Erythroblast (primary cell): ENCODE results near the gene CELF5.

Experiments
- GATA1 ChIP-seq: IDR thresholded peaks from 2 replicates; pipeline ENCODE4 v1.6.1; 2011; ENCODE audit warnings: low read depth, mild to moderate bottlenecking, control low read depth, low read length, moderate library complexity
- POLR2A ChIP-seq: IDR thresholded peaks from 2 replicates; pipeline ENCODE4 v1.6.1; 2011; ENCODE audit warnings: mild to moderate bottlenecking, low read length

- no peak for TF ChIP-seq POLR2A
- TF ChIP-seq GATA1, result no peak
Observed at GRCh38 chr19:3208317-3209207, 15.9 kb upstream of the CELF5 start.
